ENCODE results near the gene GFRA1.

GFRA1 gene

DNA sequence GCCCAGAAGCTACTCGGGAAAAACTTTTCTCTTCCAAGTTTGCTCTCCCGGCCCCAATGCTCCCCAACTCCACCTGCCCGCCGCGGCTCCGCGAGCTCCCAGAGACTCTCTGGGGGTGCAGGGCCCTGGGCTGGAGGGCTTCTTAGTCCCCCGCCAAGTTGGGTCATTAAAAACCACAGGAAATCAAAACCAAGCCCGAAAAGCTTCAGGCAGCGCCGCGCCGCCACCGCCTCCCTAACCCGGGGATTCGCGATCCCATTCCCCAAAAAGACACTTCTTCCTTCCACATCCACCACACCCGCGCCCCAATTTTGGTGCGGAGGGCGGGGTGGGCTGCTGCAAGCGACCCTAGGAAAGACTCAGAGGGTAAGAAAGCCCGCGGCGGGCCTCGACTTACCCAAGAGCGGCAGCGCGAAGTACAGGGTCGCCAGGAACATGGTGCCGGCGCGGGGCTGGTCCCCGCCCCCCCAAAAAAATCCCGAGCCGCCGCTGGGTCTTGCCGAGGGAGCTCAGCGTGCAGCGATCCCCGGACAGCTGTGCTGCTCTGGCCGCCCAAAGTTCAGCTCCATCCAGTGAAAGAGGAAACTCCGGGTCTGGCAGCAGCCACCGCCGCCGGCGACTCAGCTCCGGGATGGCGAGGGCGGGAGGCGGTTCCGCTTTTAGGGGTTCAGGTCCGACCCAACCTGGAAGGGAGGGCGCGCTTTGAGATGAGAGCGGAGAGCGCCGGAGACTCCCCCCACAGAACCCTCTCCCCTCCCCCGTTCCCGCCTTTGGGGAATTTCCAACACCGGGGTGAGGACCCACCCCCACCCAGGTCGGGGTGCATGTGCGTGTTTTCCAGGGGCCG lies 1.2 kb downstream of the GFRA1 start:
- Histone ChIP-seq H3K4me1 (ENCODE audit: control insufficient read depth, insufficient read depth, low read length, poor library complexity, severe bottlenecking) (no peaks in the 10 kb centered on the region), H3K27me3 (replicated peaks; ENCODE audit: control insufficient read depth, insufficient read depth, low read length, poor library complexity, severe bottlenecking) (peaks cover 17% of the 10 kb centered on the region), H3K9me3 (ENCODE audit: control insufficient read depth, low read length) (no peaks in the 10 kb centered on the region), H3K4me3 (ENCODE audit: insufficient read depth, low read depth, low read length, poor library complexity, severe bottlenecking) (no peak overlapping the region), H3K36me3 (ENCODE audit: control insufficient read depth, insufficient read depth, low read length) (no peaks in the 10 kb centered on the region), H3K27ac (ENCODE audit: insufficient read depth, low read length, poor library complexity, severe bottlenecking) (no peak overlapping the region)
- no peak for DNase-seq

DNA sequence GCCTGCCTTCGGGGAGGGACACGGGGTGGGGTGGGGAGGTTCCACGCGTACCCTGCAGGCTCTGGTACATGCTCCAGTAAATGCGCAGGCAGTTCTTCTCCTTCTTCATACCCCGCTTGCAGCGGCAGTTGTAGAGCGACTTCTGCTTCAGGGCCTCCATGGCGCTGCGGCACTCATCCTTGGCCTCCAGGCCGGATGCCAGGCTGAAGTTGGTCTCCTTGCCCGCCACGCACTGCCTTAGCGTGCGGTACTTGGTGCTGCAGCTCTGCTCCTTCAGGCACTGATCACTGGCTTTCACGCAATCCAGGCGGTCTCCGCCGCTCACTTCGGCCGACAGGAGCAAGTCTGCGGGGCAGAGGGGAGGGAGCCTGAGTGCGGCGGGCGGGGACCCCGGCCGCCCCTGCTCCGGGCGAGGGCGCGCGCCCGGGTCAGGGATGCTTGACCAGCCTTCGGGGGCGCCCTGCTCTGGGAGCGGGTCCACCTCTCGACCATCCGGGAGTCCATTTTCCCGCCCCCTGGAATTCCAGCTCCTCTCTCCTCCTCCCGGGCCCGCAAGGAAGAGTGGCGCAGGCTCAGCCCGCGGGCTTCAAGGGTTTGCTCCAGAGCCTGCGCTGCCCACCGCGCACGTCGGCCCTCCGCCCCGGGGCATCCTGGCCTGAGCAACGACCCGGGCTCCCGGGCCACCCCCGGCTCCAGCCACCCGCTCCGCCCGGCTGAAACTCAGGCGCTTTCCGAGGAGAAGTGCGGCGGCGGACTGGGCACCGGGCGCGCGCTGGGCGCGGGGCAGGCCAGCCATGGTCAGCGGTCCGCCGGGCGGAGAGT lies 2.0 kb downstream of the GFRA1 start:
- Histone ChIP-seq H3K4me1 (ENCODE audit: control insufficient read depth, insufficient read depth, low read length, poor library complexity, severe bottlenecking) (no peaks in the 10 kb centered on the region), H3K36me3 (ENCODE audit: control insufficient read depth, insufficient read depth, low read length) (no peaks in the 10 kb centered on the region), H3K9me3 (ENCODE audit: control insufficient read depth, low read length) (no peaks in the 10 kb centered on the region), H3K4me3 (ENCODE audit: insufficient read depth, low read depth, low read length, poor library complexity, severe bottlenecking) (no peak overlapping the region), H3K27ac (ENCODE audit: insufficient read depth, low read length, poor library complexity, severe bottlenecking) (no peak overlapping the region), H3K27me3 (replicated peaks; ENCODE audit: control insufficient read depth, insufficient read depth, low read length, poor library complexity, severe bottlenecking) (peaks cover 17% of the 10 kb centered on the region)
- no peak for DNase-seq

DNA sequence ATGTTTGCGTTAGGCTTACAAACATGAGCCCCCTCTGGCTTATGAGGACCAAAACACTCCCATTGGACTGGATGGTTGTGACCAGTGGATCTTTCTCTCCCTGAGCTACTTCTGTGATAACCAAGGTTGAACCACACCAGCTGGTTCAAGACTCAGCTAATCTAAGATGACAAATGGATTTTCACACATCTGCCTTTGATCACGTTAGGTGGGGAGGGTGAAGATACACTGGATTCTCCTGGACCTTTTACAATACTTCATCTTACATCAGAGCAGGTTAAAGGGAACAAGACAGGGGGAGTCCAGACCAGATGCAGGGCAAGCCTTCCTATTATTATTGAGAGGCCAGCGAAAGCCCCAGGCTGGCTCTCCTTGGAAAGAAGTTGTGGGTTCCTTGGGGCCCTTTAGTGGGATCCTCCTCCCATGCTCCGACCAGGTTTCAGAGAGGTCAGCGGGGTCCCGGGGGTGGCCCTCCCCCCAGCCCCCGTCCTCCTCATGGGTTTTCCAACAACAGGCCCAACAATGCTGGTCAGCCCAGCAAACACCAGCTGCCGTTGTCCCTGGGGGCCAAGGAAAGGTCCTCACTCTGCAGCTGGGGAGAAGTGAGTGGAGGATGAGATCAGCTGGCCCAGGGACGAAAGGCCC lies 2.8 kb downstream of the GFRA1 start:
- Histone ChIP-seq H3K9me3 (ENCODE audit: control insufficient read depth, low read length) (no peaks in the 10 kb centered on the region), H3K27me3 (replicated peaks; ENCODE audit: control insufficient read depth, insufficient read depth, low read length, poor library complexity, severe bottlenecking) (peaks cover 17% of the 10 kb centered on the region), H3K4me3 (ENCODE audit: insufficient read depth, low read depth, low read length, poor library complexity, severe bottlenecking) (no peak overlapping the region), H3K36me3 (ENCODE audit: control insufficient read depth, insufficient read depth, low read length) (no peaks in the 10 kb centered on the region), H3K4me1 (ENCODE audit: control insufficient read depth, insufficient read depth, low read length, poor library complexity, severe bottlenecking) (no peaks in the 10 kb centered on the region), H3K27ac (ENCODE audit: insufficient read depth, low read length, poor library complexity, severe bottlenecking) (no peak overlapping the region)
- no peak for DNase-seq

DNA sequence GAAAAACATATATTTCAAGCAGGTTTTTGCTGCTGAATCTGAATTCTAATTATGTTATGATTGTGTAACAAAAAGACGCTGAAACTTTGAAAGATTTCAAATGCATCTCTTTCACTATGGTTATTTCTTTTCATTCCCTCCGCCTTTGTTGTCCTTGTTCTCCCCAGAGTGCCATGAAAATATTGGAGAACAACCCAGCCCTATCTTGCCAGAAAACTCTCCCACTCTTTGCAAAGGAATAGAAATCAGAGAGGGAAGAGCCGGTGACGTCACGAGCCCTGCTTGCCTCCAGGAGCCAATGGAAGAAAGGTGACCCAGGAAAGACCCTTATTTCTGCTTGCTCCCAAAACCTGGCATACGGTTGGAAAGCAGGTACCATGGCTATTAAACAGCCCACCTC lies 3.4 kb downstream of the GFRA1 start:
- Histone ChIP-seq H3K36me3 (ENCODE audit: control insufficient read depth, insufficient read depth, low read length) (no peaks in the 10 kb centered on the region), H3K4me1 (ENCODE audit: control insufficient read depth, insufficient read depth, low read length, poor library complexity, severe bottlenecking) (no peaks in the 10 kb centered on the region), H3K4me3 (ENCODE audit: insufficient read depth, low read depth, low read length, poor library complexity, severe bottlenecking) (no peak overlapping the region), H3K27me3 (replicated peaks; ENCODE audit: control insufficient read depth, insufficient read depth, low read length, poor library complexity, severe bottlenecking) (peaks cover 17% of the 10 kb centered on the region), H3K27ac (ENCODE audit: insufficient read depth, low read length, poor library complexity, severe bottlenecking) (no peak overlapping the region), H3K9me3 (ENCODE audit: control insufficient read depth, low read length) (no peaks in the 10 kb centered on the region)
- DNase-seq, result no peak

DNA sequence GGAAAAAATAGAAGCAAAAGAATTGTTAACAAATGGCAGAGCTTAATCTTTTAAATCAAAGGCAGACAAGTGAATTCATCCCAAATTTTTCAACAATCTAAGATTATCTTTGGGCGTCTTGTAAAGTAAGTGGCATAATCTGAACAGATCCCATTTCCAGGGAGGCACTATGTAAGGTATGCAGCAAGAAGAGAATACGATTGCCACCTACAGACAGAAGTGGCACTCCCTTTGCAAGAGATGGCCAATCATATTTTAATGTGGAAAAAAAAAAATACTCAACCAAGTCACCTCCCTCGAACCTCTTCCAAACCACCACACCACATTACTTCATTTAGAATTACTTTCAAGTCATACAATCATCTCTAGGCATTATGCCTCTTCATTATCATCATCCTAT lies 4.0 kb downstream of the GFRA1 start:
- H3K27me3 ChIP-seq (replicated peaks; ENCODE audit: control insufficient read depth, insufficient read depth, low read length, poor library complexity, severe bottlenecking), result peaks cover 15% of the 10 kb centered on the region
- H3K36me3 ChIP-seq (ENCODE audit: control insufficient read depth, insufficient read depth, low read length), result no peaks in the 10 kb centered on the region
- H3K4me1 ChIP-seq (ENCODE audit: control insufficient read depth, insufficient read depth, low read length, poor library complexity, severe bottlenecking), result no peaks in the 10 kb centered on the region
- no peak overlapping the region for H3K27ac ChIP-seq (ENCODE audit: insufficient read depth, low read length, poor library complexity, severe bottlenecking)
- H3K9me3 ChIP-seq (ENCODE audit: control insufficient read depth, low read length), result no peaks in the 10 kb centered on the region
- H3K4me3 ChIP-seq (ENCODE audit: insufficient read depth, low read depth, low read length, poor library complexity, severe bottlenecking), result no peak overlapping the region
- DNase-seq, result no peak

DNA sequence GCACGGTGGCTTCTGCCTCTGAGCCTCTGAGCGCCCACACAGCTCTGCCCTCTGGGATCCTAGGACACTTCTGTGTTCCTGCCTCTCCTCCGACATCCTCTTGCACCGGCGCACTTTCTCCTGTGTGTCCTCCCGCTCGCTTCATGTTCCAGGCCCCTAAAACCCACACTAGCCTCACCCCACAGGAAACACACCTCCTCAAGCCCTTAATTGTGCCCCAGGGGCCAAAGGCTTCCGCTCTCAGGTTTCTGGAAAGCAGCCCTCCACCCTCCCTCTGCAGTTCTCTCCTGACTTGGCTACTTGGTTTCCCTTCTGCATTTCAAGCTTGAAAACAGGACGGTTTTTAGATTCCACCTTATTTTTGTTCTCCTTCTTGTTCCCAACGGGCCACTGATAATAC lies 7.3 kb downstream of the GFRA1 start:
- Histone ChIP-seq H3K4me3 (ENCODE audit: insufficient read depth, low read depth, low read length, poor library complexity, severe bottlenecking) (no peak overlapping the region), H3K27me3 (replicated peaks; ENCODE audit: control insufficient read depth, insufficient read depth, low read length, poor library complexity, severe bottlenecking) (peaks cover 10% of the 10 kb centered on the region), H3K36me3 (ENCODE audit: control insufficient read depth, insufficient read depth, low read length) (no peaks in the 10 kb centered on the region), H3K9me3 (ENCODE audit: control insufficient read depth, low read length) (no peaks in the 10 kb centered on the region), H3K4me1 (ENCODE audit: control insufficient read depth, insufficient read depth, low read length, poor library complexity, severe bottlenecking) (no peaks in the 10 kb centered on the region), H3K27ac (ENCODE audit: insufficient read depth, low read length, poor library complexity, severe bottlenecking) (no peak overlapping the region)
- no peak for DNase-seq

DNA sequence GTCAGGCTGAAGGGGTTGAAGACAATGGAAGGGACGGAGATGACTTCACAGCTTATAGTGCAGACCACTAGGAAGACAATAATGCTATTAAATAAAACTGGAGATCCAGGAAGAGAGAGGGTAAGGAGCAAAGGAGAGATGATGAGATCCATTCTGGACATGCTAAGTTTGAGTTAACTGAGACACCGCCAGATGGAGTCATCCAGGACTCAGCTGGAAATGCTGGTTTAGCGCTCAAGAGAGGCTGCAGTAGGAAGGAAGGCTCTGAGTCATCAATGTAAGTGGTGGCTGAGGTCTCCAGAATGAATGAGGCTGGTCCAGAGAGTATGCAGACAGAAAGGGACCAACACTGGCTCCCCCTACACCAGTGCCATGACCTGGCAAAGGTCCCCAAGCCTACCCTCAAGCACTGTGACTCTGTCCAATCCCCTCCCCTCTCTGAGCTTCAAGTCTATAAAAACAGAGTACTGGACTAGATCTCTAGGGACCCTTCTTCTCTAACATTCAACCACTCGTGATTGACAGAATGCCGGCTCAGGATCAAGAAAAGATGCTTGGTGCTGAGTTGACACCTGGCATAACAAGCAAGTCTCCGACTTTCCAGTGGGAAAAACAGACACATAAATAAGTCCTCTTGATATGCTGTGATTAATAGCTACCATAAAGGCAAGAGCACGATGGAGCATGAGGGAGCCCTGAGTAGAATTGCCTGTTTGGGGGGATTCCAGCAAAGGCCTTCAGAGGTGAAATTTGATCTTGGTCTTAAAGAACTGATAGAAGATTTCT lies 8.9 kb downstream of the GFRA1 start:
- DNase-seq, result no peak
- Histone ChIP-seq H3K4me3 (ENCODE audit: insufficient read depth, low read depth, low read length, poor library complexity, severe bottlenecking) (no peak overlapping the region), H3K27me3 (replicated peaks; ENCODE audit: control insufficient read depth, insufficient read depth, low read length, poor library complexity, severe bottlenecking) (no peaks in the 10 kb centered on the region), H3K4me1 (ENCODE audit: control insufficient read depth, insufficient read depth, low read length, poor library complexity, severe bottlenecking) (no peaks in the 10 kb centered on the region), H3K9me3 (ENCODE audit: control insufficient read depth, low read length) (no peaks in the 10 kb centered on the region), H3K27ac (ENCODE audit: insufficient read depth, low read length, poor library complexity, severe bottlenecking) (no peak overlapping the region), H3K36me3 (ENCODE audit: control insufficient read depth, insufficient read depth, low read length) (no peaks in the 10 kb centered on the region)

DNA sequence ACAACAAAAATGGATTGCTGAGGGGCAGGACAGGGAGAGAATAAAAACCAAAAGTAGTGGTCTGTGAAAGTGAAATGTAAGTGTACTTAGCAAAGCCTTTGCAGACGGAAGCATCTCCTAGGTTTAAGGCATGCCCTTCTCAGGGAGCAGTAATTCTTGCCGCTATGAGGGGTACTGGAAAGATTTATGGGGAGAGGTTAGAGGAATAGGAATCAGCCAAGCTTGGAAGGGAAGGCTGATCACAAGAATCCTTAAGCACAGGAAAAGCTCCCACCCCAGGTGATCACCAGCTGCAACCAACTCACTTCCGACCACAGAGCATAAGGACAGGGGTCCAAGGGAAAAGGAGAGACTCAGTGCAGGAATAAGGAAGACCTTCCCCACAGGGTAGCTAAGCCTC lies 10.3 kb downstream of the GFRA1 start:
- H3K9me3 ChIP-seq (ENCODE audit: control insufficient read depth, low read length), result no peaks in the 10 kb centered on the region
- DNase-seq, result no peak
- H3K36me3 ChIP-seq (ENCODE audit: control insufficient read depth, insufficient read depth, low read length), result no peaks in the 10 kb centered on the region
- no peaks in the 10 kb centered on the region for H3K4me1 ChIP-seq (ENCODE audit: control insufficient read depth, insufficient read depth, low read length, poor library complexity, severe bottlenecking)
- H3K27ac ChIP-seq (ENCODE audit: insufficient read depth, low read length, poor library complexity, severe bottlenecking), result no peak overlapping the region
- H3K4me3 ChIP-seq (ENCODE audit: insufficient read depth, low read depth, low read length, poor library complexity, severe bottlenecking), result no peak overlapping the region
- no peaks in the 10 kb centered on the region for H3K27me3 ChIP-seq (replicated peaks; ENCODE audit: control insufficient read depth, insufficient read depth, low read length, poor library complexity, severe bottlenecking)

DNA sequence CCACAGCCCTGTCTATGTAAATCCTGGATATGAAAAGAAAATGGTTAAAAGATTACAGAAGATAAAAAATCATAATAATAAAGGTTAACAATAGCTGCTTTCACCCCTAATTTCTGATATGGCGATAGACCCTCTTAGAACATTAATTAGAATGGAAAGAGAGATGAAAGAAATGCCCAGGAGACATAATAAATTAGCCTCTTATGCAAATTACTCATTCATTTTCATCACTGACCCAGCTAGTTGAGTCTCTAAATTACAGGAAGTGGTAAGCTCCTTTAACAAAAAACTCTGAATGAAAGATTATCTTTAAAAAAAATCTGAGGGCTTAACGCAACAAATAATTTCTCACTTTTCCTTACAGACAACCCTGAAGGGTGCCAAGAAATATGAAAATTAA lies 12.4 kb downstream of the GFRA1 start:
- H3K4me3 ChIP-seq (ENCODE audit: insufficient read depth, low read depth, low read length, poor library complexity, severe bottlenecking), result no peak overlapping the region
- no peaks in the 10 kb centered on the region for H3K9me3 ChIP-seq (ENCODE audit: control insufficient read depth, low read length)
- no peaks in the 10 kb centered on the region for H3K36me3 ChIP-seq (ENCODE audit: control insufficient read depth, insufficient read depth, low read length)
- H3K27ac ChIP-seq (ENCODE audit: insufficient read depth, low read length, poor library complexity, severe bottlenecking), result no peak overlapping the region
- DNase-seq, result no peak
- H3K27me3 ChIP-seq (replicated peaks; ENCODE audit: control insufficient read depth, insufficient read depth, low read length, poor library complexity, severe bottlenecking), result no peaks in the 10 kb centered on the region
- H3K4me1 ChIP-seq (ENCODE audit: control insufficient read depth, insufficient read depth, low read length, poor library complexity, severe bottlenecking), result no peaks in the 10 kb centered on the region

All from effector memory CD4-positive, alpha-beta T cell (primary cell).